K562 (cell line): ENCODE data around the gene PLD3. TPM values are rescaled to one million over a fixed set of nuclear protein-coding genes. Genes with fewer than 3 reads are reported as not detected.

Experiments used
- BRF1 ChIP-seq: IDR thresholded peaks from 3 replicates; pipeline ENCODE4 v1.6.1; 2011; ENCODE audit warnings: borderline replicate concordance, mild to moderate bottlenecking; ENCODE audit not compliant: insufficient read length; ENCODE audit errors: extremely low read depth
- CC2D1A ChIP-seq: fragments of 450-650 bp; IDR thresholded peaks from 2 replicates; pipeline ENCODE4 v1.6.1; 2017; ENCODE audit warnings: mild to moderate bottlenecking
- CHD1 ChIP-seq: fragments of 200-600 bp; sonication (generic); IDR thresholded peaks from one replicate; pipeline ENCODE4 v1.6.1; 2012; ENCODE audit warnings: mild to moderate bottlenecking, moderate library complexity, low read length, inconsistent platforms
- DNMT1 ChIP-seq: fragments of 450-650 bp; IDR thresholded peaks from 2 replicates; pipeline ENCODE4 v1.6.1; 2016; ENCODE audit warnings: antibody characterized with exemption, mild to moderate bottlenecking
- LEF1 ChIP-seq: fragments of 450-650 bp; IDR thresholded peaks from 2 replicates; pipeline ENCODE4 v1.6.1; 2016; ENCODE audit warnings: mild to moderate bottlenecking
- MEF2D ChIP-seq: conservative IDR thresholded peaks from 2 replicates; pipeline ENCODE4 v1.6.1; 2016; ENCODE audit warnings: low read depth, missing genetic modification characterization, missing compliant biosample characterization
- NCOA4 ChIP-seq: fragments of 450-650 bp; IDR thresholded peaks from 2 replicates; pipeline ENCODE4 v1.6.1; 2018; ENCODE audit warnings: mild to moderate bottlenecking; ENCODE audit not compliant: partially characterized antibody
- NR1H2 ChIP-seq: sonication (generic); formaldehyde crosslinking; IDR thresholded peaks from 2 replicates; pipeline ENCODE4 v1.4.0; 2020; ENCODE audit warnings: mild to moderate bottlenecking, missing genetic modification reagents
- NR2C1 ChIP-seq, 2 experiments: fragments of 450-650 bp; IDR thresholded peaks; 2 replicates each; pipeline ENCODE4 v1.6.1; 2017; ENCODE audit warnings: mild to moderate bottlenecking in 2 of 2, antibody characterized with exemption in 1 of 2, inconsistent platforms in 1 of 2, missing compliant biosample characterization in 1 of 2, missing genetic modification characterization in 1 of 2
- STAT5A ChIP-seq: IDR thresholded peaks from 2 replicates; pipeline ENCODE4 v1.6.1; 2012; ENCODE audit warnings: low read length, inconsistent platforms, borderline replicate concordance
- TEAD4 ChIP-seq, 2 experiments: sonication (generic) in 1 of 2; formaldehyde crosslinking in 1 of 2; IDR thresholded peaks; 2 replicates each; pipeline versions ENCODE4 v1.6.1 to v1.8.0; 2012 to 2022; ENCODE audit warnings: borderline replicate concordance in 1 of 2, inconsistent platforms in 1 of 2, low read length in 1 of 2, mild to moderate bottlenecking in 1 of 2, missing genetic modification reagents in 1 of 2
- TRIM24 ChIP-seq, 2 experiments: fragments of 450-650 bp; IDR thresholded peaks; 2 replicates each; pipeline ENCODE4 v1.6.1; 2016
- polyA plus RNA-seq, 8 experiments: library from polyadenylated mRNA; depleted of rRNA in 4 of 8; stranded (reverse) in 5 of 8; unstranded in 3 of 8; fragments of >200 nt; fragmentation: Nextera tagmentation in 2 of 8; fragmentation: Illumina TruSeq in 1 of 8; extraction: Ambion mirVana in 2 of 8; extraction: Trizol in 1 of 8; gene quantifications; 2 replicates each; pipeline versions ENCODE4 v1.2.1 to v1.2.3, GENCODE V29; 2011 to 2014; ENCODE audit warnings: inconsistent platforms in 1 of 8, missing spikeins in 1 of 8
- total RNA-seq, 7 experiments: library from RNA; depleted of rRNA in 6 of 7; stranded (reverse); fragments of >200 nt in 6 of 7; fragmentation: Illumina TruSeq in 2 of 7; extraction: Trizol in 2 of 7; gene quantifications; 2 replicates each; pipeline versions ENCODE4 v1.2.1 to v1.2.3, GENCODE V29; 2011 to 2021; ENCODE audit warnings: low replicate concordance in 1 of 7
- TF ChIP-seq, protein P1 (sequence below): fragments of 450-650 bp; formaldehyde crosslinking; IDR thresholded peaks from 2 replicates; pipeline ENCODE4 v1.4.0; 2020; ENCODE audit warnings: mild to moderate bottlenecking, mixed read lengths
- TF ChIP-seq, protein P2 (sequence below): fragments of 450-650 bp; IDR thresholded peaks from 2 replicates; pipeline ENCODE4 v1.6.1; 2016; ENCODE audit warnings: mild to moderate bottlenecking
- TF ChIP-seq, protein P3 (sequence below), 2 experiments: fragments of 450-650 bp; IDR thresholded peaks; 2 replicates each; pipeline ENCODE4 v1.6.1; 2016
- TF ChIP-seq, protein P4 (sequence below): fragments of 450-650 bp; IDR thresholded peaks from 2 replicates; pipeline ENCODE4 v1.6.1; 2018; ENCODE audit not compliant: partially characterized antibody

The PLD3 gene
- total and polyA plus RNA-seq, 9 of the 15 experiments (the other 6 are each of a cell fraction or from before 2014, with no cell fraction given) = 2.3 to 128 (median 72.7) TPM

DNA sequence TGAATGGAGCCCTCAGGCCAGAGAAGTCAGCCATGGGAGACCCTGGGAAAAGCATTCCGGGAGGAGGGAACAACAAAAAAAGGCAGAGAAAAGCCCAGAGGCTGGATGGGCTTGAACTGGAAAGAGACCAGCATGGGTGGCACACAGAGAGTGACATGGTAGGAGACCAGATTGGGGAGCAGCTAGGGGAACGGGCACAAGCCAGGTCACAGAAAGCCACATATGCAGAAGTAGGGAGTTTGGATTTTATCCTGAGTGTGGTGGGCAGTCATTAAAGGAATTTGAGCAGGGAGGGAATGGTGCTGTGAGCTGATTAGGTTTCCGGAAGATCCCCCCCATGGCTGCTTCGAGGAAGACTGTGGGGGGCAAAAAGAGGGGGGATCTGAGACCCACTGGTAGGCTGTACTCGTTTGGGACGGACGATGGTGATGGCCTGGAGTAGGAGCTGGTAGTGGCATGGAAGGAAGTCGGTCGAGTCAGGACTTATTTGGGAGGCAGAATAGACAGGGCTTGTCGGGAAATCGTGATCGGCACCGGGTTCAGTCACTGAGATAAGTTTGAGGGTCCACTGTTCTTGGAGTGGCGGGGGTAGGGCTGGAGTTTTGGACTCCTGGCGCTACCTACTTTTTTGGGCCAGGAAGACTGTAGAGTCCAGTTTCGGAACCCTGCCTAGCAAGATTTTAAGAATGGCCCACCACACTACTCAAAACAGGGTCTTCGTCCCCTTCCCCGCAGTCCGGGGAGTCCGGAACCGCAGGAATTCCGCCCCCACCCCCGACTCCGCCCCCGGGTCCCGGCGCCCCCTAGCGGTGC, 76.3 kb downstream of the PLD3 start (continued):
- TF ChIP-seq, protein P1, sequence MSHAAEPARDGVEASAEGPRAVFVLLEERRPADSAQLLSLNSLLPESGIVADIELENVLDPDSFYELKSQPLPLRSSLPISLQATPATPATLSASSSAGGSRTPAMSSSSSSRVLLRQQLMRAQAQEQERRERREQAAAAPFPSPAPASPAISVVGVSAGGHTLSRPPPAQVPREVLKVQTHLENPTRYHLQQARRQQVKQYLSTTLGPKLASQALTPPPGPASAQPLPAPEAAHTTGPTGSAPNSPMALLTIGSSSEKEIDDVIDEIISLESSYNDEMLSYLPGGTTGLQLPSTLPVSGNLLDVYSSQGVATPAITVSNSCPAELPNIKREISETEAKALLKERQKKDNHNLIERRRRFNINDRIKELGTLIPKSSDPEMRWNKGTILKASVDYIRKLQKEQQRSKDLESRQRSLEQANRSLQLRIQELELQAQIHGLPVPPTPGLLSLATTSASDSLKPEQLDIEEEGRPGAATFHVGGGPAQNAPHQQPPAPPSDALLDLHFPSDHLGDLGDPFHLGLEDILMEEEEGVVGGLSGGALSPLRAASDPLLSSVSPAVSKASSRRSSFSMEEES = no peak
- TF ChIP-seq CC2D1A = 0 out of 2 replicates have a peak, but pooled peaks have one; percentile 16
- no peak for TF ChIP-seq TRIM24 (IDR thresholded peaks at IDR 0.05)
- TF ChIP-seq, protein P2, sequence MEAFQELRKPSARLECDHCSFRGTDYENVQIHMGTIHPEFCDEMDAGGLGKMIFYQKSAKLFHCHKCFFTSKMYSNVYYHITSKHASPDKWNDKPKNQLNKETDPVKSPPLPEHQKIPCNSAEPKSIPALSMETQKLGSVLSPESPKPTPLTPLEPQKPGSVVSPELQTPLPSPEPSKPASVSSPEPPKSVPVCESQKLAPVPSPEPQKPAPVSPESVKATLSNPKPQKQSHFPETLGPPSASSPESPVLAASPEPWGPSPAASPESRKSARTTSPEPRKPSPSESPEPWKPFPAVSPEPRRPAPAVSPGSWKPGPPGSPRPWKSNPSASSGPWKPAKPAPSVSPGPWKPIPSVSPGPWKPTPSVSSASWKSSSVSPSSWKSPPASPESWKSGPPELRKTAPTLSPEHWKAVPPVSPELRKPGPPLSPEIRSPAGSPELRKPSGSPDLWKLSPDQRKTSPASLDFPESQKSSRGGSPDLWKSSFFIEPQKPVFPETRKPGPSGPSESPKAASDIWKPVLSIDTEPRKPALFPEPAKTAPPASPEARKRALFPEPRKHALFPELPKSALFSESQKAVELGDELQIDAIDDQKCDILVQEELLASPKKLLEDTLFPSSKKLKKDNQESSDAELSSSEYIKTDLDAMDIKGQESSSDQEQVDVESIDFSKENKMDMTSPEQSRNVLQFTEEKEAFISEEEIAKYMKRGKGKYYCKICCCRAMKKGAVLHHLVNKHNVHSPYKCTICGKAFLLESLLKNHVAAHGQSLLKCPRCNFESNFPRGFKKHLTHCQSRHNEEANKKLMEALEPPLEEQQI = no peak
- TF ChIP-seq TEAD4 (IDR thresholded peaks at IDR 0.05; ENCODE audit: low read length) = peak; percentile 49; the same call in 1 of the 2 replicates
- TF ChIP-seq TEAD4 (CRISPR knock-in tag; IDR thresholded peaks at IDR 0.05; ENCODE audit: borderline replicate concordance) = no peak
- no peak for TF ChIP-seq STAT5A
- no peak for TF ChIP-seq BRF1
- no peak for TF ChIP-seq LEF1
- TF ChIP-seq, protein P3, sequence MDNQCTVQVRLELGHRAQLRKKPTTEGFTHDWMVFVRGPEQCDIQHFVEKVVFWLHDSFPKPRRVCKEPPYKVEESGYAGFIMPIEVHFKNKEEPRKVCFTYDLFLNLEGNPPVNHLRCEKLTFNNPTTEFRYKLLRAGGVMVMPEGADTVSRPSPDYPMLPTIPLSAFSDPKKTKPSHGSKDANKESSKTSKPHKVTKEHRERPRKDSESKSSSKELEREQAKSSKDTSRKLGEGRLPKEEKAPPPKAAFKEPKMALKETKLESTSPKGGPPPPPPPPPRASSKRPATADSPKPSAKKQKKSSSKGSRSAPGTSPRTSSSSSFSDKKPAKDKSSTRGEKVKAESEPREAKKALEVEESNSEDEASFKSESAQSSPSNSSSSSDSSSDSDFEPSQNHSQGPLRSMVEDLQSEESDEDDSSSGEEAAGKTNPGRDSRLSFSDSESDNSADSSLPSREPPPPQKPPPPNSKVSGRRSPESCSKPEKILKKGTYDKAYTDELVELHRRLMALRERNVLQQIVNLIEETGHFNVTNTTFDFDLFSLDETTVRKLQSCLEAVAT (IDR thresholded peaks at IDR 0.05) = no peak
- TF ChIP-seq CHD1 = peak; percentile 33
- no peak for TF ChIP-seq NR2C1 (IDR thresholded peaks at IDR 0.05)
- TF ChIP-seq NR2C1 (tag; IDR thresholded peaks at IDR 0.05) = no peak
- TF ChIP-seq NR1H2 (CRISPR knock-in tag) = 0 out of 2 replicates have a peak, but pooled peaks have one; percentile 21
- TF ChIP-seq, protein P4, sequence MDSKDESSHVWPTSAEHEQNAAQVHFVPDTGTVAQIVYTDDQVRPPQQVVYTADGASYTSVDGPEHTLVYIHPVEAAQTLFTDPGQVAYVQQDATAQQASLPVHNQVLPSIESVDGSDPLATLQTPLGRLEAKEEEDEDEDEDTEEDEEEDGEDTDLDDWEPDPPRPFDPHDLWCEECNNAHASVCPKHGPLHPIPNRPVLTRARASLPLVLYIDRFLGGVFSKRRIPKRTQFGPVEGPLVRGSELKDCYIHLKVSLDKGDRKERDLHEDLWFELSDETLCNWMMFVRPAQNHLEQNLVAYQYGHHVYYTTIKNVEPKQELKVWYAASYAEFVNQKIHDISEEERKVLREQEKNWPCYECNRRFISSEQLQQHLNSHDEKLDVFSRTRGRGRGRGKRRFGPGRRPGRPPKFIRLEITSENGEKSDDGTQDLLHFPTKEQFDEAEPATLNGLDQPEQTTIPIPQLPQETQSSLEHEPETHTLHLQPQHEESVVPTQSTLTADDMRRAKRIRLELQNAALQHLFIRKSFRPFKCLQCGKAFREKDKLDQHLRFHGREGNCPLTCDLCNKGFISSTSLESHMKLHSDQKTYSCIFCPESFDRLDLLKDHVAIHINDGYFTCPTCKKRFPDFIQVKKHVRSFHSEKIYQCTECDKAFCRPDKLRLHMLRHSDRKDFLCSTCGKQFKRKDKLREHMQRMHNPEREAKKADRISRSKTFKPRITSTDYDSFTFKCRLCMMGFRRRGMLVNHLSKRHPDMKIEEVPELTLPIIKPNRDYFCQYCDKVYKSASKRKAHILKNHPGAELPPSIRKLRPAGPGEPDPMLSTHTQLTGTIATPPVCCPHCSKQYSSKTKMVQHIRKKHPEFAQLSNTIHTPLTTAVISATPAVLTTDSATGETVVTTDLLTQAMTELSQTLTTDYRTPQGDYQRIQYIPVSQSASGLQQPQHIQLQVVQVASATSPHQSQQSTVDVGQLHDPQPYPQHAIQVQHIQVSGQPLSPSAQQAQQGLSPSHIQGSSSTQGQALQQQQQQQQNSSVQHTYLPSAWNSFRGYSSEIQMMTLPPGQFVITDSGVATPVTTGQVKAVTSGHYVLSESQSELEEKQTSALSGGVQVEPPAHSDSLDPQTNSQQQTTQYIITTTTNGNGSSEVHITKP = peak; percentile 24
- TF ChIP-seq NCOA4 = peak; percentile 22
- TF ChIP-seq DNMT1 = 0 out of 2 replicates have a peak, but pooled peaks have one; percentile 59
- no peak for TF ChIP-seq MEF2D (tag)
